ENCODE data around the gene CT55.
"Not testable (repeated sequence)": the region's sequence is repeated elsewhere in the genome, so short reads cannot be mapped to it uniquely, and the experiment has no call there.

The CT55 gene, protein sequence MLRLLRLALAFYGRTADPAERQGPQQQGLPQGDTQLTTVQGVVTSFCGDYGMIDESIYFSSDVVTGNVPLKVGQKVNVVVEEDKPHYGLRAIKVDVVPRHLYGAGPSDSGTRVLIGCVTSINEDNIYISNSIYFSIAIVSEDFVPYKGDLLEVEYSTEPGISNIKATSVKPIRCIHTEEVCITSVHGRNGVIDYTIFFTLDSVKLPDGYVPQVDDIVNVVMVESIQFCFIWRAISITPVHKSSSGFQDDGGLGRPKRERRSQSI

DNA sequence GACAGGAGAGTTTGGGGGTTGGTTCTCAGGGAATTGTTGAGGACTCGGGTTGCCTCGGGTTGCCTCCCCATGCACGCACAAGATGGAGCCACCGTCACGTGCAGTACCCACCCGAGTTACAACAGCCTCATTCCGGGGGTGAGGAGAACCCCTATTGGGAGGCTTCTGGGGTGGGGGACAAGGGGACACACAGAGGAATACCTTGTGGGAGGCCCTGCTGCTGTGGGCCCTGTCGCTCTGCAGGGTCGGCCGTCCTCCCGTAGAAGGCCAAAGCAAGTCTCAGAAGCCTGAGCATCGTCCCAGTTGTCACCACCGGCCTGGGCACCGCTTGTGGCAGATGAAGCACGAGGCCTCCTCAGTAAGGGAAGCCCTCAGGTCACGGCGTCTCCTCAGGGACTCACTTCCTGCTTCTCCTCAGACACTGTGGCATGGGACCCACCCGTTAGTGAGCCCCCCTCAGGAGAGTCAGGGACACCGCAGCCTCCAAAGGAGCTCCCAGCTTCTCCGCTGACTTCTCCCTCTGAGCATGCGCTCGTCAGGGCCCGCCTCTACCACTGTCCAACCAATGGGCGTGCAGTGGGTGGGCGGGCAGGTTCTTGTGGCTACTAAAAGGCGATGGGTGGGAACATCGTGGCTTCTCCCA, at the start of gene CT55:
Gene CT55 (minus strand): TSS at position 522 of the 643 bp plus-strand sequence. CDS start 227 bp downstream, at position 295.
- DNase-seq, result no peak

DNA sequence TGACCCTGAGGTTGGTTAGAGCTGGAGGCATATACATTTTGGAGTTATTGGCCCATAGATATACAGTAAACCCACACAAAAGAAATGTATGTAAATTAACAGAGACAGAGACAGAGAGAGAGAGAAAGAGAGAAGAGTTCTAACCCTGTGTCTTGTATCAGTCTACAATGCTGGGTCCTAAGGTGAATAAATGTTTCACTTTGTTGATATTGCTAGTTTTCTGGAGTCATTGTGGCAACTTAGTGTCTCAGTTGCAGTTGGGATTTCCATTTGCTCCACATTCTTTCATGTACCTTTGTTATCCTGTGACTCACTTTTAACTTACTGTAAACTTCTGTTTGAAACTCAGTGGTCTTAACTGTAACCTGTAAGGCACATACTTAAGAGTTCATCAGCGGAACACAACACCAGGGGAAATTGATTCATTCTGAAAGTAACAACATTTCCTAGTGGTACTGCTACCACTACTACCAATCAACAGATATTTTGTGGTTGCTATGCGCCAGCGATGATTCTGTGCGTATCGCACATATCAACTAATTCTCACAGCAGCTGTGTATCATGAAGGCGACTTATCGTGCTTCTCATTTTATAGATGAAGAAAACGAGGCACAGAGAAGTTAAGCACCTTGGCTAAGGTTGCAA, 42.1 kb upstream of the CT55 start:
- DNase-seq, result no peak

DNA sequence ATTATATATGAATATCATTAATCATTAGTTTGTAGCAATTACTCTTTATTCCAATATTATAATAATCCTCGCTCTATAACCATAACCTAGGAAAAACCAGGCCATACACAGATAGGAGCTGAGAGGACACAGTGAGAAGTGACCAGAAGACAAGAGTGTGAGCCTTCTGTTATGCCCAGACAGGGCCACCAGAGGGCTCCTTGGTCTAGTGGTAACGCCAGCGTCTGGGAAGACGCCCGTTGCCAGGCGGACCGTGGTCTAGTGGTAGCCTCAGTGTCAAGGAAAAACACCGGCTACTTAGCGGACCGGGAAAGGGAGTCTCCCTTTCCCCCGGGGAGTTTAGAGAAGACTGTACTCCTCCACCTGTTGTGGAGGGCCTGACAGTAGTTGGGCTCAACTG, 35.2 kb upstream of the CT55 start:
- DNase-seq, result not testable (repeated sequence)

DNA sequence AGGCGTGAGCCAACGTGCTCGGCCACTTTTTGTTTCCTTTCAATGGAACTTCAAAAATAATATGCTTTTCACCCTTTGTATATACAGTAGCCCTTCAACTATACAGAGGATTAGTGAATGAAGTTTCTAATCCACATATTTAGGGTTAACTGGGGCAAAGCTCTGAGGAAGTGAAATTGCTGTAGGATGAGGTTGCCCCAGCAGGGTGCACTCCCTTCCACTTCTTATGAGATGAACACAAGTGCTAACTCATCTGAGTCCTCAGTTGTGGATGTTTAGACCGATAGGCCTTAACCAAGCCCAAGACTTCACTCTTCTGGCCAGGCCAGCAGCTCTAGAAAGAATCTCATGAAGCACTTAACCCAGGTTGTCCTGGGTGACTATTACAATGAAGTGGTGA, 29.1 kb upstream of the CT55 start:
- no peak for DNase-seq

DNA sequence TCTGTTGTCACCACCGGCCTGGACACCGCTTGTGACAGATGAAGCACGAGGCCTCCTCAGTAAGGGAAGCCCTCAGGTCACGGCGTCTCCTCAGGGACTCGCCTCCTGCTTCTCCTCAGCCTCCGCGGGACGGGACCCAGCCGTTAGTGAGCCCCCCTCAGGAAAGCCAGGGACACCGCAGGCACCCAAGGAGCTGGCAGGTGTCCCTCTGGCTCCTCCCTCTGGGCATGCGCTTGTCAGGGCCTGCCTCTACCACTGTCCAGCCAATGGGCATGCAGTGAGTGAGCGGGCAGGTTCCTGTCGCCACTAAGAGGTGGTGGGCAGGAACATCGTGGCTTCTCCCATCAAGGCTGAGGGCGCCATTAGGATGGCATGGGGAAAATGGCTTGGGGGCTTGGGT, 23.5 kb upstream of the CT55 start:
- DNase-seq, result no peak

DNA sequence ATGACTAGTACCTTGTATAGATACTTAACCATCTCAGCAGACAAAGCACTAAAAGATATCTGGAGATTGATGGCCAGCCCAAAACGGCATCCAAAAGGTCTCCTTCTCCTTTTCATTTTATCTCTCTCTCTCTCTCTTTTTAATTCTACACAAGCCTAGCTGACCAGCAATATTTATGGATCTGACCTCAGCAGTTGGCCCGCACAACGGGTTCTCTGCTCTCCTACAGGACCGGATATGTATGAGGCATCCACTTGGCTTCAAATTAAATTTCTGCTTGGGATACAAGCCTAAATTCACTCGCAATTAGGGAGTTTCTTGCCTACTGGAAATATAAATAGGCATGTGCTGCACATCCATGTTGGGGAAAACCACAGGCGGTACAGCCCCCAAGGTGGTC, 22.5 kb upstream of the CT55 start:
- no peak for DNase-seq

DNA sequence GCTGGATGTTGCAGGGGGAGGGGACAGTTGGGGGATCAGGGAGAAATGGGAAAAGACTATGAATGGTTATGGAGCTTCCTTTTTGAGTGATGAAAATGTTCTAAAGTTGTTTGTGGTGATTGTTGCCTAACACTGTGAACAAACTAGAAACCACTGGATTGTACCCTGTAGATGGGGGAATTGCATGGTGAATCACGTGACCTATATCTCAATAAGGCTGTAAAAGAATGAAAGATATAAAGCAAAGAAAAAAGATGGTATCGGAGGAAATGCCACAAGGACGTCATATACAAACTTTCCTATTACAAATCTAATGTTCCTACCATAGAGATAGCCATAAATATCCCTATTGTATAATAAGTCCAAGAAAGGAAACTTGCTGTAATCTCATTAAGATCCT, 20.6 kb upstream of the CT55 start:
- no peak for DNase-seq

DNA sequence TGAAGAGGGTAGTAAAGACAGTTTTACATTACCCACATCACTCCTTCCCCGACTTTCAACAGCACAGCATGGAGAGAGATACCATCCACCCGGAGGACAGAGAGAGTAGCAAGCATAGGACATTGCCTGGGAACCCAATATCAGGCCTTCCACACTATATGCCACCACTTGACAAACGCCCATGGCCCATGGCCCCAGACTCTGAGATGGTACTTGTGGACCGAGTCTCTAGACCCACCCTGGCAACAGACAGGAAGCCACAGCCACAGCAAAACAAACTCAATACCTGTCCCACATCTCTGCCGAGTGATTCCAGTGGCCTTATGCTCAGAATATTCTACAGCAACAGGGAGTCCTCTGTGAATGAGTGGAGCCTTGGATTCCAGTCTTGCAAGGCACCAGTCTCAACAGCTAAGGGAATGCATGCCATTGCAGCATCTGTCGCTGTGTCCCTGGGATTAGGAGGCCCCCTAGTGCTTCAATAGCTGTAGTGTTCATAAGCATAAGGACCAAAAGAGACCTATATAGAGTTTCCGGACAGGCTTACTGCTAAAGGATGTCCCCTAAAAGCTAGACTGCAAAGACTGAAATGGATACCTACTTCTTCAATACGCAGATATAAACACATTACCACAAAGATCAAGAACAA, 14.7 kb upstream of the CT55 start:
- no peak for DNase-seq

DNA sequence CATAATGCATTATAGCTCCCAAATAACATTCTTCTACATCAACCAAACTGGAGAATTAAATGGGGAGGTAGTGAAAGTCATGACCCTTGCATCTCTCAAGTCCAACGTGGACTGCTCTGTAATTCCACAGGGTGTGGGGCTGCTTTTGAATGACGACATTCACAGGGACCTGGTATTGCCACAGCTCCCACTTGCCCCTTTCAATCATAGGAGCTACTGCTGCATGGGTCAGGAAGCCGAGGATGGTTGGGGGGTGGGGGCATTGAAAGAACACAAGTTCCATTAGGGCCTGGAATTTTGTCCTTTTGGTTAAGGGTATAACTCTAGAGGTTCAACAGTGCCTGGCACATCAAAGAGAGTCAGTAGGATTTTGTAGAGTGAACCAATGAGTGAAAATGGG, 7.4 kb upstream of the CT55 start:
- DNase-seq, result no peak

DNA sequence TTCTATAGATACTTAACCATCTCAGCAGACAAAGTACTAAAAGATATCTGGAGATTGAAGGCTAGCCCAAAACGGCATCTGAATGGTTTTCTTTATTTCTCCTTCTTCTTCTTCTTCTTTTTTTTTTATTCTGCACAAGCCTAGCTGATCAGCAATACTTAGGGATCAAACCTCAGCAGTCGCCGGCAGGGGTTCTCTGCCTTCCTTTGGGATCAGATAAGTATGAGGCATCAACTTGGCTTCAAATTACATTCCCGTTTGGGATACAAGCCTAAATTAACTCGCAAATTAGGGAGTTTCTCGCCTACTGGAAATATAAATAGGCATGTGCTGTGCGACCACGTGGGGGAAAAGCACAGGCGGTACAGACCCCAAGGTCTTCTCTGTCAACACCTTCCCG, 730 bp downstream of the CT55 start:
- no peak for DNase-seq

DNA sequence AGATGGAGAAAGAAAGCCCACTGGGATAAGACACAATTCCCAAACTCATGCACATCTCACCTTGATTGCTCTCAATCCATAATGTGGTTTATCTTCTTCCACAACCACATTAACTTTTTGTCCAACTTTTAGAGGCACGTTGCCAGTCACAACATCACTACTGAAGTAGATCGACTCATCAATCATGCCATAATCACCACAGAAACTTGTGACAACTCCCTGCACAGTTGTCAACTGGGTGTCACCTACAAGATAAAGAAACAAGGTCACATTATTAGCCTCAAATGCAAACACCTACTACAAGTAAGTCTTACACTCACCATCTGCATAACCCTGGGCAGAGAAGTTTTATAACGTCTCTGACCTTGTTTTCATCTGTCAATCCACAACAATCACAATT, 1.7 kb downstream of the CT55 start:
- not testable (repeated sequence) for DNase-seq

DNA sequence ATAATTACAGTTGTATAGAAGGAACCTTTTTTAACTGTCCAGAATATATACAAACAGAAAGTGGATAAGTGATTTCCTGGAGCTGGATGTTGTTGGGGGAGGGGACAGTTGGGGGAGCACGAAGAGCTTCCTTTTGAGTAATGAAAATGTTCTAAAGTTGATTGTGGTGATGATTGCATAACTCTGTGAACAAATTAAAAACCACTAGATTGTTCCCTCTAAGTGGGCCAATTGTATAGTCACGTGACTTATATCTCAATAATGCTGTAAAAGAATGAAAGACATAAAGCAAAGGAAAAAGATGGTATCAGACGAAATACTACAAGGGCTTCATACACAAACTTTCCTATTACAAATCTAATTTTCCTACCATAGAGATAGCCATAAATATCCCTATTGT, 2.7 kb downstream of the CT55 start:
- DNase-seq, result no peak

DNA sequence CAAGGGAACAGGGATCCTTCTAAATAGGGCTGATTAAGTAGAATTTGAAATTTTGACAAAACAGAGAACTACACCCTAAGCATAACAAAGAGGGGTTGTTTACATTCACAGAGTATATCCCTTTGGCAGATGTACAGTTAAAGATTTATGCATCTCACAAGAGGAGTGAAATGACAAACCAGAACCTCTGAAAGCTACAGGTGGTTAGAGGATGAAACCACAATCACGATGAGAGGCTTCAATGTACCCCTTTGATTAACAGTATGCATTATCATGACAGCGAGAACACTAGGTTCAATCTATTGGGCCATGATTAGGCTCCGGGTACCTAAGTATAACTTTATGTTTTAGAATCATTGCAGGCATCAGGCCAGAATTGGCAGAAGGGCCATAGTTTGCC, 16.5 kb downstream of the CT55 start:
- DNase-seq, result not testable (repeated sequence)

DNA sequence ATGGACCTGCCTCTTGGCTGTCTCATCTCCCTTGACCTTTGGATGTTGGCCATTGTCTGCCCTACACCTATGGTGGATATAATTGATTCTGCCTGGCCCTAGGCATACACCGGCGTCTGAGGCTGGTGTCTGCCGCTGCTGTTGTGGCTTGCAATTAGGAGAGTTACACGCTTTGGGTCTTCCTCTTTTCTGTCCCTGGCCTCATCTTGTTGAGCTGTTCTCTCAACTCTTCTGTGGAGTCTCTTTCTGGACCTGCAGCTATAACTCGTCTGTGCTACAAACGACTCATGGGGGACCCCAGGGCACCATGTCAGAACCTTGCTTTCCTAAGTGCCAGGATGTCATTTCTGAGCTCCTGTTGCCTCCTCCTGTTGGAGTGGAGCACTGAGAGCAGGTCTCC, 45.1 kb downstream of the CT55 start:
- DNase-seq, result not testable (repeated sequence)

DNA sequence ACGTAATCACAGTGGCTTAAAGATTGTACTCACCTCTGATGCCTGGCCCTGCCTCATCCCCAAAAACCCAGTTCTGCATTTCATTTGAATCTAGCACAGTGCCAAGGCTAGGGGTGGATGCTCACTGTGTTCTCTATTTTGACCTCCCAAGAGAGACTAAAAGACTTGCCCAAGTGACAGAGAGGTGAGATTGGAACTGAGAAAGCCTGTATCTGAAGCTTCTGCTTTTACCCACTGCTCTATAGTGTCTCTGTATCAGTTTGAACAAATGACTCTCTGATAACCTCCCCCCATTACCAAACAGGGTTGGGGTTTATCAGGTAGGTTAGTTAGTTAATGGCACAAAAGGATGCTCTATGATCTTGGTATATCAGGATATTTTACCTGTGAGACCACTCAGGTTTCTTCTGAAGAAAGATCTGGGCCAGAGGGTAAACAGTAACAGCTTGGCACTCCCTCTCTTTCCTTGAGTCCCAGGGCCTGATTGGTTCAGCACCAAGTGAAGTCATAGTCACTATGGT, 51.1 kb downstream of the CT55 start, which contains the start of gene ETDB:
Gene ETDB (minus strand): TSS at position 471 of the 521 bp plus-strand sequence. CDS start 1,265 bp downstream, outside the sequence.
- DNase-seq, result not testable (repeated sequence)

DNA sequence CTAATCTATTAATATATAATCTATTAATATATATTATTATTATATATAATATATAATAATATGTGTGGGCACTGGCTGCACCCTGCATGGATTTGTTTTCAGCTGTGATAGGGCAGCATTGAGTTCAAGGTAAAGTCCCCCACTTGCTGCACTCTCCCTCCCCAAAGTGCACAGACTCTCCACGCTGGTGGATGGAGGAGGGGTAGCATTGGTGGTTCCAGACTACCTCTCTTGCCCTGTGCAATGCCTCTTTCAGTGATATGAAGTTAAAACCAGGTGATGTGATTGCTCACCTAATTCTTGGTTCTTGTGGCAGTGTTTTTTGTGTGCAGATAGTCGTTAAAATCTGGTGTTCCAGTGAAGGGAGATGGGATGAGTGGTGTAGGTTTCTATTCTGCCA, 55.1 kb downstream of the CT55 start:
- DNase-seq, result not testable (repeated sequence)

DNA sequence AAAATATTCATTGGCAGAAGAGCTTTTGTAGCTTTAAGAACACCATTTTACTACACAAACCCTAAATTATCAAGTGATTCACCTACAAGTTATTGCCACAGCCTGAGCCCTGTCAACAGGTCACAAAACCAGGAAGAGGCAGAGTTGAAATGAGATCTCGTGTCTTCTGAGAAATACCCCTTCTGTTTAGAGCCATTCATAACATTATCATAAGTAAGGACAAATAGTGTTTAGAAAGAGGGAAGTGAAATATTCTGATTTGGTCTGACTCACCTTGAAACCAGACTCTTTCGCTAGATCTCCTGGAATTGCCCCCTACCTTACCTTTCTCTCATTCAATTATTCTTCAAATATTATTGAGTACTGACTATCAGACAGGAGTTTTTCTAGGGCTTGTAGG, 56.8 kb downstream of the CT55 start:
- no peak for DNase-seq

DNA sequence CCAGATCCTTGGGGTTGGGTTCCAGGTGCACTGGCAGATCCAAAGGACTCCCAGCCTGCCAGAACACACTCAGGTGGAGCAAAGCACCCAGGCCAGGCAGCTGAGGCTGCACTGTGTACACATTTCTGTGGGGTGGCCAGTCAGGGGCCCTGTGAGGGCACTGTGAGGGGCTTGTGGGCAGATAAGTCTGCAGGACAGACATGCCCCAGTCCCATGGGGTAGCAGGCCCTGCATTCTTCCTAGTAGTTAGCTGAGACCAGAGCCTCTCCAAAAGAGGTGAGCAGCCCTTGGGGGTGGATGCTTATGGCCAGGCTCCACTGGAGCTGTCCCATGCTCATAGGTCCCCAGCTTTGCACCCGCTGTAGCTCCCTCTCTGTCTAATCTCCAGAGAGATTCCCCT, 58.5 kb downstream of the CT55 start:
- no peak for DNase-seq

DNA sequence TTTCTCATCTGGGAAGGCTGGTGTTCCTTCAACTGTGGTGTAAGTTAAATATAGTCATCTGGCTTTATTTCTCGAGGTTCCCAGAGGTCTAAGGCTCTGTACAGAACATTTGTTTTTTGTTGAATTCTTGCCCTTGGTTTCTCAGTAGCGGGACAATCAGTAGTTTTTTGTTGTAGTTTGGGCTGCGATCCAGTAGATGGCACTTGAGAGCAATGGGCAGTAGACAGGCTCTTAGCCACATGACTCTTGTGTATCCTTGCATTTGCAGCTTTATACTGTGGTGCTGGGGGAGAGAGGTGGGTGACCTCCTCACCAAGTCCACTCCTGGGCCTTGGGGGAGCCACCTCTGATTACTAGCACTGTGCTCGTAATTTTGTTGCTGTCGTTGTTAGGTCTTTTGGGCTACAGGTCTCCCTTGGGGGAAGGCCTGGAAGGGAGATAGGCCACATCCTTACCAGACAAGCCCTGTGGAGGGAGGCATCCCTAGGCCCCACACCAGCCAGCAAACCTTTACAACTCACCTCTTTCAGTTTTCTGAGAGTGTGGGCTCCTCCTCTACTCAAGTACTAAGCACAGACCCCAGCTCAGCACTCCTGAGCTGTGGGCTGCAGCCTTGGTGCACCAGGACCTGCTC, 59.0 kb downstream of the CT55 start:
- no peak for DNase-seq

DNA sequence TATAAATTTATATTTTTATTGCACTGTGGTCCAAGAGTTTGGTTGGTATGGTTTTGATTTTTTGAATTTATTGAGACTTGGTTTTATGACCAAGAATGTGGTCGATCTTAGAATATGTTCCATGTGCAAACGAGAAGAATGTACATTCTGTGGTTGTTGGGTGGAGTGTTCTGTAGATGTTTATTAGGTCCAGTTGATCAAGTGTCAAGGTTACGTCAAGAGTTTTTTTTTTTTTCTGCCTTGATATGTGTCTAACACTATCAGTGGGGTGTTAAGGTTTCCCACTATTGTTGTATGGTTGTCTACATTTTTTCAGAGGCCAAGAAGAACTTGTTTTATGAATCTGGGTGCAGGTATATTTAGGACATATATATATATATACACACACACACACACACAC, 61.6 kb downstream of the CT55 start:
- DNase-seq, result no peak

All from NCI-H187 (cell line).